ENCODE results near the gene KCNG1. TPM values are rescaled to one million over a fixed set of nuclear protein-coding genes. Genes with fewer than 3 reads are reported as not detected.

Gene KCNG1
- total and polyA plus RNA-seq, 7 donors, result 0.03 to 0.12 (median 0.03) TPM; not detected in 4

DNA sequence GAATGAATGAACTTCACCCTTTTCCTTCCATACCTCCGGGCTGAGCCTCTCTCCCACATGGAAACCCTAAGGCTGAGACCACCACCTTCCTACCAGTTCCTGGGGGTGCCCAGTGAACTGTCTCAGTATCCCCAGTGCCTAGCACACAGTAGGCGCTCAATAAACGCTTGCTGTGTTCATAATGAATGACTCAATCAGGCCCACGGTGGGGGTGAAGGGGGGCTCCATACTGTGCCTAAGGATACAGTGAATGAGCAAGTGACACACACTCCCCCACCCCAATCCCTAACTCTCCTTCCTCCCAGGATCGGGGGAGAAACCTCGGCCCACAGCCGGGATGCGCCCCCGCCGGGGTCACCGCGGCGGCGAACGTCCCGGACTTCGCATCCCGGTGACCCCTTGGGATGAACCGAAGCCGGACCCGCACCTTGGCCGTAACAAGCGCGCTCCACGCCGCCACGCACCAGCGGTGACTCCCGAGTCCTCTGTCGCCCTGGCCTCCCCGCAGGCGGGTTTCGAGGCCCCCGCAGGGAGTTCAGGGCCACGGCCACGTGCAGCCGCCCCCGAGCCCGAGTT, 592 bp downstream of the KCNG1 start:
- no peaks in the 10 kb centered on the region for H3K9me3 ChIP-seq
- no peaks in the 10 kb centered on the region for H3K36me3 ChIP-seq (ENCODE audit: insufficient read depth in 1 of 2, low read depth in 1 of 2)
- H3K27me3 ChIP-seq (ENCODE audit: insufficient read depth in 3 of 3, low read length in 2 of 3), result peaks cover 5 to 51% (median 31%) of the 10 kb centered on the region in 3 donors
- peaks cover 4% of the 10 kb centered on the region for H3K4me1 ChIP-seq
- no peak overlapping the region for H3K27ac ChIP-seq
- DNase-seq (no peak), ATAC-seq (no peak)
- TF ChIP-seq, protein P1, sequence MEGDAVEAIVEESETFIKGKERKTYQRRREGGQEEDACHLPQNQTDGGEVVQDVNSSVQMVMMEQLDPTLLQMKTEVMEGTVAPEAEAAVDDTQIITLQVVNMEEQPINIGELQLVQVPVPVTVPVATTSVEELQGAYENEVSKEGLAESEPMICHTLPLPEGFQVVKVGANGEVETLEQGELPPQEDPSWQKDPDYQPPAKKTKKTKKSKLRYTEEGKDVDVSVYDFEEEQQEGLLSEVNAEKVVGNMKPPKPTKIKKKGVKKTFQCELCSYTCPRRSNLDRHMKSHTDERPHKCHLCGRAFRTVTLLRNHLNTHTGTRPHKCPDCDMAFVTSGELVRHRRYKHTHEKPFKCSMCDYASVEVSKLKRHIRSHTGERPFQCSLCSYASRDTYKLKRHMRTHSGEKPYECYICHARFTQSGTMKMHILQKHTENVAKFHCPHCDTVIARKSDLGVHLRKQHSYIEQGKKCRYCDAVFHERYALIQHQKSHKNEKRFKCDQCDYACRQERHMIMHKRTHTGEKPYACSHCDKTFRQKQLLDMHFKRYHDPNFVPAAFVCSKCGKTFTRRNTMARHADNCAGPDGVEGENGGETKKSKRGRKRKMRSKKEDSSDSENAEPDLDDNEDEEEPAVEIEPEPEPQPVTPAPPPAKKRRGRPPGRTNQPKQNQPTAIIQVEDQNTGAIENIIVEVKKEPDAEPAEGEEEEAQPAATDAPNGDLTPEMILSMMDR (IDR thresholded peaks at IDR 0.05), result no peak
- peak overlapping the region; percentile 55 for H3K4me3 ChIP-seq
- intact Hi-C loops (cut with DNase I), result no loop called here
- WGBS, 3 donors, result 5 to 8% (median 6%) methylated on average over 34 to 39 of the region's 39 CpGs

DNA sequence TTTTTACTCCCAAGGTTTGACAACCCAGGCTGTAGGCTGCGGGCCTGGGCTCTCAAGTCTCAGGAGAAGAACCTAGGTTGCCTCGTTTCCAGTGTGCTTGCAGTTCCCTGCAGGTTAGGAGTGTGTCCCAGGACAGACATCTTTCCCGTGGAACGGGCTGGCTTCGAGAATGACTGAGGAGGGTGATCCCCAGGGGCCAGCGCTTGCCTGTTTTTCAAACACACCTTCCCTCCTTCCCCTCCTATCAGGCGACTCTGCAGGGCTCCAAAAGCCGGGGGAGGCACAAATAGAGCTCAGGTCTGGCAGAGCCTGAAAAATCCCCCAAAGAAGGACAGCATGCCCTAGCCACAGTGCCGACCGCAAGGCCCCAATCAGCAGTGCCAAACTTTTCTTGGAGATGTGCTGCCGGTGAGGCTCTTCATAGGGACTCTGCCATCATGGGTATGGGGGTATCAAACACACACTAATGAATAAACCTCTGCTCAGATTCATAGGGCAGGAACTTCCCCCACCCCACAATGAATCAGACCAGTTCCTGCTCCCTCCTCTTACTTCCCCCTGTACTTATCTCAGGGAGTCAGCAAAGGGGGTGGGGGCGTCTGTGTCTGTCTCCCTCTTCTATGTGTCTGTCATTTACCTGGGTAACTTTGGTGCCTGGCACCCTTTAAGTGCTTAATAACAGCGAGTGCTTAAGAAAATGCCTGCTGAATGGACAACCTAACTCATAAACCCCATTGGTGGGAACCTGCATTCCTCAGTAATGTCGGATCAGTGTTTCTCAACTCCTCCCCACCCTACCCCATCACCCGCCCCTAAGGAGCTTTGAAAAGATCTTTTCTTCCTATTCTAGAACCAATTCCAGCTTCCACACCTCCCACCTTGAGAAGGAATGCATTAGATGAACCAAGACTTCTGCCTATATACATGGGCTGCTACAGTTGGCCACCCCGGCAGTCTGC, 1.6 kb downstream of the KCNG1 start:
- no peak for ATAC-seq
- TF ChIP-seq, protein P1 (IDR thresholded peaks at IDR 0.05), result no peak
- Histone ChIP-seq H3K4me3 (no peak overlapping the region), H3K9me3 (no peaks in the 10 kb centered on the region), H3K27ac (no peak overlapping the region), H3K27me3 (ENCODE audit: insufficient read depth in 3 of 3, low read length in 2 of 3) (peaks cover 5 to 52% (median 31%) of the 10 kb centered on the region in 3 donors), H3K36me3 (ENCODE audit: insufficient read depth in 1 of 2, low read depth in 1 of 2) (no peaks in the 10 kb centered on the region), H3K4me1 (peaks cover 4% of the 10 kb centered on the region)
- DNase-seq, result no peak
- intact Hi-C loops (cut with DNase I), result no loop called here
- 50 to 55% (median 50%) methylated on average over 16 of the region's 16 CpGs for WGBS, 3 donors

DNA sequence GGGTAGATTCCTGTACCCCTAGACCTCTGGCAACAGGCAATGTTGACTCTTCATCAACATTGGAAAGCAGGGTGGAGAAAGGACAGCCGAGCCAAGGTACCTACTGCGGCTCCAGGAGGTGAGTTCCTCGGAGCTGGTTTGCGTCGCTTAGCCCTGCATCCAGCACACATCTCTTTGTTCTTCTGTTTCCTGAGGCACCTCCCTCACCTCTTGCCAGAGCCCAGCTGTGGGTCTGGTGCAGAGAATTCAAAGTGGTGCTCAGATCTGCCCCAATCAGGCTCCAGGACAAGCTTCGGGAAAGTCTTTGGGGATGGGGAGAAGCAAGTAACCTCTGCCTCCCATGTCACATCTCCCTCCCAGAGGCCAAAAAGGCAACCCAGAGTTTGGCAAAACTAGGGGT, 2.2 kb downstream of the KCNG1 start:
- no peak overlapping the region for H3K4me3 ChIP-seq
- no peak for DNase-seq
- TF ChIP-seq, protein P1 (IDR thresholded peaks at IDR 0.05), result no peak
- no peak overlapping the region for H3K27ac ChIP-seq
- peaks cover 5 to 47% (median 31%) of the 10 kb centered on the region in 3 donors for H3K27me3 ChIP-seq (ENCODE audit: insufficient read depth in 3 of 3, low read length in 2 of 3)
- no peaks in the 10 kb centered on the region for H3K9me3 ChIP-seq
- 69 to 75% (median 71%) methylated on average over 6 of the region's 6 CpGs for WGBS, 3 donors
- no peaks in the 10 kb centered on the region for H3K36me3 ChIP-seq (ENCODE audit: insufficient read depth in 1 of 2, low read depth in 1 of 2)
- H3K4me1 ChIP-seq, result peaks cover 4% of the 10 kb centered on the region
- intact Hi-C loops (cut with DNase I), result no loop called here
- no peak for ATAC-seq

DNA sequence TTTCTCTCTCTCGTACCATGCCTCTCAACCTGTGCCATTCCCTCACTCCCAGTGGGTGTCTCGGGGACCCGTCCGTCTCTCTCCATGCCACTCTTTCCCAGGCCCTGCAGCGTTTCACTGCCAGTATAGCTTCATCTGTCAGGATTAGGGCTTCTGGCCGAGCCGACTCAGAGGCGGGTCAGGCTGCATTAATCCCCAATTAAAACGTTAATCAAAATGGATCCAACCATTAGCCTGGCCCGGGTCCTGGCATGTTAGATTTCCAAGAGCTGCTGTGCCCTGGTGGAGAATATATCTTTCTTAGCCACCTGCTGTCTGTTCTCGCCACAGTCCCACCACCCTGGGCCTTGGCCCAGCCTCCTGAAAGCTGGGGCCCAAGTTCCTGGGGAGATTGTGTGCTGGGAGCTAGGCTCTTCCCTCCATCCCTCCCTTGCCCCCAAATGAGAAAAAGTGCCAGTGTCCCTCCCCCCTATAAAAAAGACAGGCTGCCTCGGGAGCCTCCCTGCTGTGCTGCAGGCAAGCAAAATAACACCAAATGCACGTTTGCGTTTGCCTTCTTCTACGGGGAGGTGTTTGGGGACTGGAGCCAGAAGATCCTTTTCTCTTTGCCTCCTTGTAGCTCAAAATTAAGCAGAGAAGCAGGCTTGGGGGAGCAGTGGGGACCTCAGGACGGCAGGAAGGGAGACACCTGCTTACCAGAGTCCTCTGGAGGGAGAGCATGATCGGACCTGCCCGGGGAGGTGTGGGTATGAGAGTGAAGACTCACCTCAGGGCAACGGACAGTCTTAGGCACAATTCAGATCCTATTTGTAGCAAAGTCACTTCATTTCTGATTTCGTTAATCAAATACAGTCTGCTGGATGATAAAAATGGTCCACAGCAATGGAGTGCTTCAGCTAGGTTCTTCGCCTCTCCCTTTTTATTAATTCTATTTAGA, 3.0 kb downstream of the KCNG1 start:
- peaks cover 5 to 52% (median 30%) of the 10 kb centered on the region in 3 donors for H3K27me3 ChIP-seq (ENCODE audit: insufficient read depth in 3 of 3, low read length in 2 of 3)
- TF ChIP-seq, protein P1 (IDR thresholded peaks at IDR 0.05), result no peak

More for the DNA sequence above, 3.0 kb downstream of the KCNG1 start:
- intact Hi-C loops (cut with DNase I), result no loop called here
- DNase-seq (no peak), ATAC-seq (no peak)
- WGBS, 3 donors, result 65 to 70% (median 69%) methylated on average over 21 of the region's 21 CpGs
- Histone ChIP-seq H3K27ac (no peak overlapping the region), H3K4me1 (peaks cover 4% of the 10 kb centered on the region), H3K4me3 (no peak overlapping the region), H3K9me3 (no peaks in the 10 kb centered on the region), H3K36me3 (ENCODE audit: insufficient read depth in 1 of 2, low read depth in 1 of 2) (no peaks in the 10 kb centered on the region)
